Measurements from ENCODE around the gene NDE1. TPM values are rescaled to one million over a fixed set of nuclear protein-coding genes. Genes with fewer than 3 reads are reported as not detected.

NDE1 gene
- total RNA-seq, 3 donors from 2014 or later = 19.0 to 34.7 (median 34.1) TPM

DNA sequence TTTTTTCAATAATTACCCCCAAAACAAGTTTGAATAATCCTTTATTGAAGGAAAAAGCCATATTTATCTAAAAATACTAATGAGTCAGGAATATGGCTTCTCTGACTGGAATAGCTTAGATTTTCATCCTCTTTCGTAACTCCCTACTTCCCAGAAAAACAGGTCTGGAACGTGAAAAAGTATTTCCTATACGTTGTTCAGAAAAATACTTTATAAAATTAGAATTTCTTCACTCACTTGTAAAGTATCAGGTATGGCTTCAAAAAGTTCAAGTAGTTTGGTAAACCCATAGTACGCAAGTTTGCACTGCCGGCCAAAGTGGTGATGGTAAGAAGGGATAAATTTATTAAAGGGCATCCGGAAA, 40.8 kb upstream of the NDE1 start:
- no peaks in the 10 kb centered on the region for H3K36me3 ChIP-seq
- no peak for DNase-seq (ENCODE audit: low spot score in 2 of 2)
- no peak overlapping the region for H3K4me3 ChIP-seq
- no peaks in the 10 kb centered on the region for H3K27me3 ChIP-seq
- no peak for TF ChIP-seq POLR2AphosphoS5 (IDR thresholded peaks at IDR 0.05)
- TF ChIP-seq, protein P1, sequence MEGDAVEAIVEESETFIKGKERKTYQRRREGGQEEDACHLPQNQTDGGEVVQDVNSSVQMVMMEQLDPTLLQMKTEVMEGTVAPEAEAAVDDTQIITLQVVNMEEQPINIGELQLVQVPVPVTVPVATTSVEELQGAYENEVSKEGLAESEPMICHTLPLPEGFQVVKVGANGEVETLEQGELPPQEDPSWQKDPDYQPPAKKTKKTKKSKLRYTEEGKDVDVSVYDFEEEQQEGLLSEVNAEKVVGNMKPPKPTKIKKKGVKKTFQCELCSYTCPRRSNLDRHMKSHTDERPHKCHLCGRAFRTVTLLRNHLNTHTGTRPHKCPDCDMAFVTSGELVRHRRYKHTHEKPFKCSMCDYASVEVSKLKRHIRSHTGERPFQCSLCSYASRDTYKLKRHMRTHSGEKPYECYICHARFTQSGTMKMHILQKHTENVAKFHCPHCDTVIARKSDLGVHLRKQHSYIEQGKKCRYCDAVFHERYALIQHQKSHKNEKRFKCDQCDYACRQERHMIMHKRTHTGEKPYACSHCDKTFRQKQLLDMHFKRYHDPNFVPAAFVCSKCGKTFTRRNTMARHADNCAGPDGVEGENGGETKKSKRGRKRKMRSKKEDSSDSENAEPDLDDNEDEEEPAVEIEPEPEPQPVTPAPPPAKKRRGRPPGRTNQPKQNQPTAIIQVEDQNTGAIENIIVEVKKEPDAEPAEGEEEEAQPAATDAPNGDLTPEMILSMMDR (IDR thresholded peaks at IDR 0.05) = no peak
- no peak for TF ChIP-seq POLR2A (IDR thresholded peaks at IDR 0.05)
- intact Hi-C loops (cut with DNase I; ENCODE audit: low total_unique reads) = no loop called here
- no peaks in the 10 kb centered on the region for H3K9me3 ChIP-seq
- no peak overlapping the region for H3K27ac ChIP-seq
- no peaks in the 10 kb centered on the region for H3K4me1 ChIP-seq

DNA sequence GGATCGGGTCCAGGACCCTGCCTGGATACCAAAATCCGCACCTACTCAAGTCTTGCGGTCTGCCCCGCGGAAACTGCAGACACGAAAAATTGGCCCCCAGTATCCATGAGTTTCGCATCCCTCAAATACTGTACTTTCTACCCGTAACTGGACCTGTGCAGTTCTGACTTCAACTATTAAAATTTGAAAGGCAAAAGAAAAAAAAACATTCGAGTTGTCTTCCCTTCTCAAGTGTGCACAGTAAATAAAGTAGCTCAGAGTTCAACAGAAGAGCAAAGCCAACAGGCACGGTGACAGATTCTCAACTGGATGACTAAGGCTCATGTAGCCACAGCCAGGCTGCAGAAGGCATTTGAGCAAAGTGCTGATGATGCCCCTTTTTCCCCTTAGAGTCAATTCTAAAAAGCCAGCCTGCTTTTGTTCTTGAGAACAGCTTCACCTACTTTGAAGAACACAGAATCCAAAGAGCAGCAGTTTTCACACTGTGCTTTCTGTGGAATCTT, 39.6 kb upstream of the NDE1 start:
- intact Hi-C loops (cut with DNase I; ENCODE audit: low total_unique reads) = no loop called here
- Histone ChIP-seq H3K4me1 (no peaks in the 10 kb centered on the region), H3K27me3 (no peaks in the 10 kb centered on the region), H3K36me3 (no peaks in the 10 kb centered on the region), H3K27ac (no peak overlapping the region), H3K9me3 (no peaks in the 10 kb centered on the region), H3K4me3 (no peak overlapping the region)
- no peak for DNase-seq (ENCODE audit: low spot score in 2 of 2)
- TF ChIP-seq, protein P1 (IDR thresholded peaks at IDR 0.05) = no peak
- TF ChIP-seq POLR2AphosphoS5 (IDR thresholded peaks at IDR 0.05) (no peak), POLR2A (IDR thresholded peaks at IDR 0.05) (no peak)

DNA sequence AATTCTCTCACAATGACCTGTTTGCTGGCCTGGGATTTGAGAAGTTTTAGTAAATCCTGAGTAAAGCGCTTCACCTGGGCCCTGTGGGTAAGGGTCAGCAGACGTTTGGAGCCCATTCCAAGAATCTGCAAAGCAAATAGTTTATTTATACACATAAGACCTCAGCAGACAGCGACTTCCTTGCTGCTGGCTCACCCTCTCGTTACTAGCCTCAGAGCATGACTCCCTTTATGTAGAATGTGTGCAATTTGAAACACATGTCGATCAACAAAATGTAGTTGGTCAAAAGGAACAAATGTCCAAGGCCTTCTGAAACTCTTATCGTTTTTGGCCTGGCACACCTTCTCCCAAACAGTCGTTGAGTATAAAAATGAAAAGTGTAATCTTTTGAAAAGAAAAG, 38.4 kb upstream of the NDE1 start:
- intact Hi-C loops (cut with DNase I; ENCODE audit: low total_unique reads) = no loop called here
- Histone ChIP-seq H3K4me1 (no peaks in the 10 kb centered on the region), H3K27ac (no peak overlapping the region), H3K27me3 (no peaks in the 10 kb centered on the region), H3K4me3 (no peak overlapping the region), H3K36me3 (peaks cover 9% of the 10 kb centered on the region), H3K9me3 (no peaks in the 10 kb centered on the region)
- DNase-seq (ENCODE audit: low spot score in 2 of 2) = no peak
- TF ChIP-seq POLR2AphosphoS5 (IDR thresholded peaks at IDR 0.05) = no peak
- no peak for TF ChIP-seq POLR2A (IDR thresholded peaks at IDR 0.05)
- TF ChIP-seq, protein P1 (IDR thresholded peaks at IDR 0.05) = no peak

DNA sequence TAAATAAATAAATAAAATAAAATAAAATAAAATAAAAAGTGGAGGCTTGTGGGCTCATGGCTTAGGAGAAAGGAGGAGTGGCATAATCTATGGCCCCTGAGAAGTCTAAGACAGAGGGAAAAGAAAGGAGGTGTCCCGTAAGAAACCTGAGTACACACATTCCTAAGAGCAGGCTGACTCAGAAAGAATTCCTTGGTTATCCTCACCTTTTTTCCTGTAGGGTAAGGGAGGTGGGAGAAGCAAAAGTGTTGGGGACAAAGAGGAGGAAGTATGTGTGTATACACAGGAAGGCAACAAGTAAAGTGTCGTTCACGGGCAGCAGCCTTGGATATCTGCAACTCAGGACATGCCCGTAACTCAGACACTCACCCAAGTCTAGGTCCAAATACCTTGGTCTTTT, 36.4 kb upstream of the NDE1 start:
- peaks cover 11% of the 10 kb centered on the region for H3K36me3 ChIP-seq

DNA sequence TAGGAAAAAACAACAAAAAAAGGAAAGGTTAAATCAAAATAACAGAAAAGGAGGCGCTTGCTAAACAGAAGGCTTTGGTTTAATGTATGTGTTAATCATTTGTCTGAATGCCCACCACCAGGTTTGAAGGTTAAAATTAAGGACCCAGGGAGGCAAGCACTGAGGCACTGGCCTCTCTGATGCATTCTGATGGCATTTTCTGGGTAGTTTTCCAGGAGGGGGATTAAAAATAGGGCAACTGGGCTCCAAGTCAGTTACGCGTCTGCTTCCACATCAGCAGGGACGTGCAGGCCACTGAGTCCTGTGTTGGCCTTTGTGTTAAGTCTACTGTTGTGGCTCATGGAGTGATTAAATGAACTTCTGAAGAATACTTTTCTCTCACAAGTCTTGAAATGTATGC, 34.0 kb upstream of the NDE1 start:
- Histone ChIP-seq H3K9me3 (no peaks in the 10 kb centered on the region), H3K27me3 (no peaks in the 10 kb centered on the region), H3K4me3 (no peak overlapping the region), H3K27ac (no peak overlapping the region), H3K4me1 (no peaks in the 10 kb centered on the region), H3K36me3 (peaks cover 11% of the 10 kb centered on the region)
- no peak for TF ChIP-seq POLR2A (IDR thresholded peaks at IDR 0.05)
- TF ChIP-seq, protein P1 (IDR thresholded peaks at IDR 0.05) = no peak
- no peak for TF ChIP-seq POLR2AphosphoS5 (IDR thresholded peaks at IDR 0.05)
- intact Hi-C loops (cut with DNase I; ENCODE audit: low total_unique reads) = no loop called here
- DNase-seq (ENCODE audit: low spot score in 2 of 2) = no peak

More for the DNA sequence above, 36.4 kb upstream of the NDE1 start:
- no peaks in the 10 kb centered on the region for H3K4me1 ChIP-seq
- TF ChIP-seq, protein P1 (IDR thresholded peaks at IDR 0.05) = no peak
- no peak for TF ChIP-seq POLR2AphosphoS5 (IDR thresholded peaks at IDR 0.05)
- TF ChIP-seq POLR2A (IDR thresholded peaks at IDR 0.05) = no peak
- no peak overlapping the region for H3K4me3 ChIP-seq
- no peaks in the 10 kb centered on the region for H3K27me3 ChIP-seq
- DNase-seq (ENCODE audit: low spot score in 2 of 2) = no peak
- intact Hi-C loops (cut with DNase I; ENCODE audit: low total_unique reads) = no loop called here
- no peak overlapping the region for H3K27ac ChIP-seq
- H3K9me3 ChIP-seq = no peaks in the 10 kb centered on the region
